Spleen (tissue), 11 donors: ENCODE results near the gene SYDE2. TPM values are rescaled to one million over a fixed set of nuclear protein-coding genes. Genes with fewer than 3 reads are reported as not detected.

ENCODE experiments used
- DNase-seq: peaks from one replicate; pipeline ENCODE4 v3.0.0-alpha.2; 2020
- H3K27ac ChIP-seq, 8 donors: fragments of 200-600 bp; sonication (generic) in 7 of 8; 1 replicate in 4 of 8; 2 replicates in 4 of 8; pipeline versions ENCODE4 v1.5.0 to v1.8.0; 2016 to 2021; ENCODE audit warnings: inconsistent platforms in 4 of 8, mild to moderate bottlenecking in 4 of 8, moderate library complexity in 1 of 8
- H3K27me3 ChIP-seq, 7 donors: fragments of 200-600 bp; sonication (generic) in 6 of 7; replicated peaks in 1 of 7; 1 replicate in 4 of 7; 2 replicates in 3 of 7; pipeline versions ENCODE4 v1.5.0 to v1.8.0; 2016 to 2021; ENCODE audit warnings: inconsistent platforms in 3 of 7, mild to moderate bottlenecking in 1 of 7
- H3K36me3 ChIP-seq, 6 donors: fragments of 200-600 bp; sonication (generic) in 5 of 6; 1 replicate in 4 of 6; 2 replicates in 2 of 6; pipeline versions ENCODE4 v1.5.0 to v1.8.0; 2016 to 2021; ENCODE audit warnings: inconsistent platforms in 2 of 6
- H3K4me1 ChIP-seq, 6 donors: fragments of 200-600 bp; sonication (generic) in 5 of 6; 1 replicate in 3 of 6; 2 replicates in 3 of 6; pipeline versions ENCODE4 v1.5.0 to v1.8.0; 2016 to 2021; ENCODE audit warnings: inconsistent platforms in 3 of 6
- H3K4me3 ChIP-seq, 8 donors: fragments of 200-600 bp; sonication (generic) in 7 of 8; 1 replicate in 4 of 8; 2 replicates in 4 of 8; pipeline versions ENCODE4 v1.5.0 to v1.8.0; 2016 to 2021; ENCODE audit warnings: inconsistent platforms in 4 of 8, mild to moderate bottlenecking in 4 of 8, moderate library complexity in 2 of 8
- H3K9me3 ChIP-seq, 8 donors: fragments of 200-600 bp; sonication (generic) in 7 of 8; 1 replicate in 4 of 8; 2 replicates in 4 of 8; pipeline versions ENCODE4 v1.5.0 to v1.8.0; 2016 to 2021; ENCODE audit warnings: inconsistent platforms in 4 of 8
- POLR2A ChIP-seq, 3 donors: fragments of 450-650 bp; IDR thresholded peaks; one replicate each; pipeline ENCODE4 v1.5.1; 2017; ENCODE audit warnings: antibody characterized with exemption in 3 of 3, mild to moderate bottlenecking in 1 of 3
- POLR2AphosphoS5 ChIP-seq, 3 donors: sonication (generic); formaldehyde crosslinking; IDR thresholded peaks; one replicate each; pipeline ENCODE4 v1.5.1; 2017; ENCODE audit warnings: antibody characterized with exemption in 3 of 3
- WGBS, 5 donors: extraction: QIAGEN DNeasy Blood & Tissue Kit in 3 of 5; methylation state at CpG; one replicate each; pipeline versions ENCODE4 v1.1.5 to v1.1.7; 2013 to 2018; 5-methylcytosine and 5-hydroxymethylcytosine counted together
- intact Hi-C: fragments of 100-400 bp; cut with DNase I; formaldehyde crosslinking; loops from one replicate; pipeline ENCODE4 v1.15.0; 2023; ENCODE audit warnings: low total_unique reads
- polyA plus RNA-seq, 3 donors: library from polyadenylated mRNA; stranded (reverse); fragments of 200-250 nt; gene quantifications; one replicate each; pipeline ENCODE4 v1.2.1, GENCODE V29; 2013
- total RNA-seq, 7 donors: library from RNA; depleted of rRNA in 3 of 7; stranded (reverse); fragments of >200 nt in 3 of 7; fragmentation: NEBNext Ultra II Directional in 4 of 7; extraction: Animal tissue kit (Norgen Biotek cat#: 25700) in 4 of 7; gene quantifications; one replicate each; pipeline versions ENCODE4 v1.1.0 to v1.2.1, GENCODE V29; 2016 to 2021
- TF ChIP-seq, protein P1 (sequence below), 11 experiments: fragments of 200-600 bp in 7 of 11; fragments of 450-650 bp in 4 of 11; sonication (generic) in 4 of 11; IDR thresholded peaks in 8 of 11; conservative IDR thresholded peaks in 3 of 11; 1 replicate in 7 of 11; 2 replicates in 4 of 11; pipeline versions ENCODE4 v1.4.0 to v1.8.0; 2016 to 2021; ENCODE audit warnings: antibody characterized with exemption in 11 of 11, inconsistent platforms in 4 of 11, mild to moderate bottlenecking in 1 of 11
- donor health status: healthy with polysubstance abuse.
- donor health status: DM: no; HTN: no; CAD: no; lungs with moderate emphysema.
- donor health status: DM: no; HTN: no; CAD: no.
- donor health status: Bipolar disorder and iron deficiency.
- donor health status: healthy.
- donor health status: DM: no; HTN: no; CAD: no.
- donor health status: DM: yes; HTN: yes; CAD: no.

The SYDE2 gene
- total and polyA plus RNA-seq, 10 donors: 0.09 to 3.6 (median 2.5) TPM

DNA sequence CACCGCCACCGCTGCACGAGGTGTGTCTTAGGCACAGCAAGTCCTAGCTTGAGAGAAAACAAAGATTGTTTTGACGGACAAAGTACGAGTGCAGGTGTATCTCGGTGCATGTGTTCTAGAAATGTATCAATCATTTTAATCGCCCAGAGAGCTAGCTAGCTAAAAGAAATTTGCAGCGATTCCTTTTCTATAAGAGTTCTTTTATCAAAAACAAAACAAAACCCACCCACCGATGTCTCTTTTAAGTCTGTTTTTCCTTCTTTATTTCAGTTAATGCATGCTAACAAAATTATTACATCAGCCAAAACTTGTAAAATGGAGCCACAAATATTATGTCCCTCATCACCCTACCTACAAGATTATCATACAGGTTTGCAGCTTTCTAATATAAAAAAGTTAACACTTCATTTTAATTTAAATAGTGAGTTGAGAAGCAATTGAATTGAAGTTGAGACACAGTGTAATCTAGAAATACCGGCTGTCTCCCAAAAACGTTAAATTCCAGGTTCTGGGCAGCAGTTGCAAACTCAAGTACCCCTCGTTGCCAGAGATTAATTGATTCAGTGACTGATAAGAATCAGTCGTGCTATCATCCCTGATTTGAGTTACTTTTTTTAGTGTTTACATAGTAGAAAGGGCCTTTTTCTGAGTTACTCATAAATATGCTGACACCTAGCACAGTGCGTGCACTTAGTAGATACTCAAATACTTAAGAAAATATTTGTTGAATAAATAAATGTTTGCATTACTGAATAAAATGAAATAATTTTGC is 1.5 kb upstream of the SYDE2 start:
- H3K27ac ChIP-seq: peak overlapping the region; percentile 77 to 94 (median 90)
- peak overlapping the region; percentile 50 to 91 (median 75) for H3K4me3 ChIP-seq
- WGBS, 5 donors: 17 to 23% (median 18%) methylated on average over 14 of the region's 14 CpGs
- H3K4me1 ChIP-seq: peaks cover 3 to 46% (median 25%) of the 10 kb centered on the region in 6 donors
- peaks cover 0 to 83% (median 44%) of the 10 kb centered on the region in 7 donors for H3K27me3 ChIP-seq
- H3K9me3 ChIP-seq: no peaks in the 10 kb centered on the region
- no peak for DNase-seq
- no peaks in the 10 kb centered on the region for H3K36me3 ChIP-seq
- intact Hi-C loops: no loop called here
- TF ChIP-seq POLR2A (IDR thresholded peaks at IDR 0.05): no peak
- TF ChIP-seq POLR2AphosphoS5 (IDR thresholded peaks at IDR 0.05): no peak
- TF ChIP-seq, protein P1, sequence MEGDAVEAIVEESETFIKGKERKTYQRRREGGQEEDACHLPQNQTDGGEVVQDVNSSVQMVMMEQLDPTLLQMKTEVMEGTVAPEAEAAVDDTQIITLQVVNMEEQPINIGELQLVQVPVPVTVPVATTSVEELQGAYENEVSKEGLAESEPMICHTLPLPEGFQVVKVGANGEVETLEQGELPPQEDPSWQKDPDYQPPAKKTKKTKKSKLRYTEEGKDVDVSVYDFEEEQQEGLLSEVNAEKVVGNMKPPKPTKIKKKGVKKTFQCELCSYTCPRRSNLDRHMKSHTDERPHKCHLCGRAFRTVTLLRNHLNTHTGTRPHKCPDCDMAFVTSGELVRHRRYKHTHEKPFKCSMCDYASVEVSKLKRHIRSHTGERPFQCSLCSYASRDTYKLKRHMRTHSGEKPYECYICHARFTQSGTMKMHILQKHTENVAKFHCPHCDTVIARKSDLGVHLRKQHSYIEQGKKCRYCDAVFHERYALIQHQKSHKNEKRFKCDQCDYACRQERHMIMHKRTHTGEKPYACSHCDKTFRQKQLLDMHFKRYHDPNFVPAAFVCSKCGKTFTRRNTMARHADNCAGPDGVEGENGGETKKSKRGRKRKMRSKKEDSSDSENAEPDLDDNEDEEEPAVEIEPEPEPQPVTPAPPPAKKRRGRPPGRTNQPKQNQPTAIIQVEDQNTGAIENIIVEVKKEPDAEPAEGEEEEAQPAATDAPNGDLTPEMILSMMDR (IDR thresholded peaks at IDR 0.05 in 8 of 11, conservative IDR thresholded peaks at IDR 0.05 in 3 of 11): no peak

DNA sequence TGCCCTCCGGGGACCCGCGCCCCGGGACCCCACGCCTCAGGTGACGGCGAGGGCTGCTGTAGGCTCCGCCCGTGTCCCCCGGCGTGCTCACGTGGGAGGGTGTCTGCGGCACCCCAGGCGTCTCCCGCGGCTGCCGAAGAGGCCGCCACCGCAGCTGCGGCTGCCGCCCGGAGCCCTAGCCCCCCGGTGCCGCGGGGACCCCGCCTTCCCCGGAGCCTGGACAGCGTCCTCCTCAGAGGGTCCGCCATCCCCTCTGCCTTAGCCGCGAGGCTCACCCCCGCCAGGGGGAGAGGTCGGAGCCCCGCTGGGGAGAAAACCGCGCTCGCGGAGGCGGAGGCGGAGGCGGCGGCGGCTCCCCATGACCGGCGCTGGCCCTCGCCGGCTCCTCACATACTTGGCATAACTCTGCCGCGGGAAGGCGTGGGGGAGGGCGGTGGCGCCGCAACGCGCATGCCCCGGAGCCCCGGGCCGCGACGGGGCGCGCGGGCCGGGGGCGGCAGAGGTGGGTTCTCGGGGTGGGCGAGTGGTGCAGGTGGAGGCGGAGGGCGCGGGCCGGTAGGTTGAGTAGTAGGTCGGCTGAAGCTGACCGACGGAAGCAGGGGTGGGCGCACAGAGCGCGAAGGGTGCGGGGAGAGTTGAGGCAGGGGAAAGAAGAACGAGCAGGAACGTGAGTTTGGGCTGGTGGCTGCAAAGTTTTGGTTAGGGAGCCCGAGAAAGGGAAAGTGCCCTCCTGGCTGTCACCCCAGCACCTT is 700 bp upstream of the SYDE2 start:
- WGBS, 5 donors: 0 to 1% (median 1%) methylated on average over 16 to 81 of the region's 81 CpGs

DNA sequence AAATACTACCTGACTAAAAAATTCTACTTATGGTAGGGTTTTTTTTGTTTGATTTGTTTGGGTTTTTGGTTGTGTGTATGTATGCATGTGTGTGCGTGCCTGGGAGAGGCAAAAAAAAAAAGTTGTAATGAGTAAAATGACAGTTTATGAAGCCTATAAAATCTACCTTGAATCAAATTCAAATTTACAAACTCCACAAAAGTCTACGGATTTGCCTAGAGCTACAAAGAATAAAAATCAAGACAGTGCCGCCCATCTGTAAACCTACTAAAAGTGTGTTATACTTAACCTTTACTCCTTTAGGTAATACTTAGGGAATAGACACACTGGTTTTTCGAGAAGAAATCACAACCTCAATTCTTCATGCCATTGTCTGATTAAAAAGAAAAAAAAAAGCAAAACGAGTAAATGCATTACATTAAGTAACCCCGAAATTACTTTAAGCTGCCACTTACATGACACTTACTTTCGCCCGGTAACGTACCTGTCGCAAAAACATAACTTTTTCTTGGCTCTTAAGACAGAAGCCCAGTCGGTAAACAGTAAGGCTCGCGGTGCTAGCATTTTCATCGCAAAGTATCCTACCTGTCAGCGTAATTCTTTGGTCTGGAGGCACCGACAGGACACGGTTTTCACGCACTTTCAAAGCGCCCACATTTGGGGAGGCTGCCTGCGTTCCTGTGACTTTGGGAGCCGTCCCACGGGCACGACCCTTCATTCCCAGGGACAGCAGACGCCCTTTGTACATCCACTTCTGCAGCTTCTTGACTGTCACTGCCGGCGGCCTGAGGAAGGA is 951 bp downstream of the SYDE2 start:
- 11 to 21% (median 14%) methylated on average over 24 to 26 of the region's 26 CpGs for WGBS, 5 donors
- H3K27me3 ChIP-seq: peaks cover 0 to 59% (median 37%) of the 10 kb centered on the region in 7 donors
- H3K4me3 ChIP-seq: peak overlapping the region; percentile 50 to 91 (median 75)
- H3K9me3 ChIP-seq: no peaks in the 10 kb centered on the region
- TF ChIP-seq, protein P1 (IDR thresholded peaks at IDR 0.05 in 8 of 11, conservative IDR thresholded peaks at IDR 0.05 in 3 of 11): no peak
- TF ChIP-seq POLR2A (IDR thresholded peaks at IDR 0.05) (no peak), POLR2AphosphoS5 (IDR thresholded peaks at IDR 0.05) (no peak)
- no peaks in the 10 kb centered on the region for H3K36me3 ChIP-seq
- peaks cover 3 to 46% (median 25%) of the 10 kb centered on the region in 6 donors for H3K4me1 ChIP-seq
- DNase-seq: no peak
- peak overlapping the region in 7 of 8 donors; percentile 87 to 94 (median 91) for H3K27ac ChIP-seq
- intact Hi-C loops: no loop called here

More for the DNA sequence above, 700 bp upstream of the SYDE2 start:
- DNase-seq: peak; percentile 91
- peaks cover 0 to 75% (median 44%) of the 10 kb centered on the region in 7 donors for H3K27me3 ChIP-seq
- peak overlapping the region; percentile 50 to 91 (median 75) for H3K4me3 ChIP-seq
- H3K4me1 ChIP-seq: peaks cover 3 to 46% (median 25%) of the 10 kb centered on the region in 6 donors
- H3K27ac ChIP-seq: peak overlapping the region; percentile 77 to 94 (median 90)
- TF ChIP-seq POLR2A (IDR thresholded peaks at IDR 0.05): no peak
- TF ChIP-seq, protein P1 (IDR thresholded peaks at IDR 0.05 in 8 of 11, conservative IDR thresholded peaks at IDR 0.05 in 3 of 11): peak in 1 of 11 experiments; percentile 3
- TF ChIP-seq POLR2AphosphoS5 (IDR thresholded peaks at IDR 0.05): peak in 1 of 3 donors; percentile 20
- intact Hi-C loops: no loop called here
- H3K36me3 ChIP-seq: no peaks in the 10 kb centered on the region
- H3K9me3 ChIP-seq: no peaks in the 10 kb centered on the region
